Peyer's patch (tissue), 4 donors: ENCODE results near the gene LPIN2. TPM values are rescaled to one million over a fixed set of nuclear protein-coding genes. Genes with fewer than 3 reads are reported as not detected.

ENCODE experiments used
- DNase-seq, 3 donors: peaks; one replicate each; pipeline ENCODE4 v3.0.0-alpha.2; 2017 to 2019
- H3K27ac ChIP-seq, 4 donors: fragments of 200-600 bp; sonication (generic); one replicate each; pipeline ENCODE4 v1.5.1; 2016 to 2019
- H3K27me3 ChIP-seq, 2 donors: fragments of 200-600 bp; sonication (generic); one replicate each; pipeline ENCODE4 v1.5.1; 2019
- H3K36me3 ChIP-seq, 3 donors: fragments of 200-600 bp; sonication (generic); one replicate each; pipeline ENCODE4 v1.5.1; 2016 to 2019
- H3K4me1 ChIP-seq, 4 donors: fragments of 200-600 bp; sonication (generic); one replicate each; pipeline ENCODE4 v1.5.1; 2016 to 2019
- H3K4me3 ChIP-seq, 4 donors: fragments of 200-600 bp; sonication (generic); 1 replicate in 3 of 4; 2 replicates in 1 of 4; pipeline ENCODE4 v1.5.1; 2016 to 2019; ENCODE audit warnings: mild to moderate bottlenecking in 1 of 4
- H3K9me3 ChIP-seq, 4 donors: fragments of 200-600 bp; sonication (generic); one replicate each; pipeline ENCODE4 v1.5.1; 2016 to 2019; ENCODE audit warnings: mild to moderate bottlenecking in 1 of 4
- CTCF ChIP-seq, 6 experiments: fragments of 450-650 bp in 4 of 6; fragments of 200-600 bp in 2 of 6; sonication (generic) in 1 of 6; IDR thresholded peaks; one replicate each; pipeline ENCODE4 v1.5.1; 2017 to 2019; ENCODE audit warnings: antibody characterized with exemption in 6 of 6, mild to moderate bottlenecking in 3 of 6, moderate library complexity in 1 of 6
- POLR2A ChIP-seq, 2 donors: fragments of 450-650 bp; IDR thresholded peaks; one replicate each; pipeline ENCODE4 v1.5.1; 2017; ENCODE audit warnings: antibody characterized with exemption in 2 of 2, mild to moderate bottlenecking in 2 of 2, moderate library complexity in 2 of 2
- total RNA-seq, 4 donors: library from RNA; depleted of rRNA; stranded (reverse); fragments of >200 nt; gene quantifications; one replicate each; pipeline ENCODE4 v1.1.0, GENCODE V29; 2016

The LPIN2 gene
- total RNA-seq, 4 donors from 2014 or later: 29.7 to 178 (median 133) TPM

- Histone ChIP-seq H3K4me1 (peaks cover 0 to 12% (median 0%) of the 10 kb centered on the region in 4 donors), H3K36me3 (no peaks in the 10 kb centered on the region), H3K27ac (no peak overlapping the region), H3K9me3 (no peaks in the 10 kb centered on the region), H3K27me3 (no peaks in the 10 kb centered on the region), H3K4me3 (no peak overlapping the region)
- TF ChIP-seq POLR2A (IDR thresholded peaks at IDR 0.05): no peak
- no peak for TF ChIP-seq CTCF (IDR thresholded peaks at IDR 0.05)
- DNase-seq: no peak
Observed at GRCh38 chr18:2990956-2991640, 21.8 kb downstream of the LPIN2 start.

- Histone ChIP-seq H3K36me3 (no peaks in the 10 kb centered on the region), H3K4me1 (peaks cover 0 to 32% (median 2%) of the 10 kb centered on the region in 4 donors), H3K4me3 (no peak overlapping the region), H3K27ac (no peak overlapping the region), H3K9me3 (no peaks in the 10 kb centered on the region), H3K27me3 (no peaks in the 10 kb centered on the region)
- no peak for DNase-seq
- TF ChIP-seq CTCF (IDR thresholded peaks at IDR 0.05) (no peak), POLR2A (IDR thresholded peaks at IDR 0.05) (no peak)
Observed at GRCh38 chr18:2987876-2988790, 24.8 kb downstream of the LPIN2 start.

GRCh38 chr18:2986150-2986865 is 26.6 kb downstream of the LPIN2 start:
- H3K4me1 ChIP-seq: peaks cover 0 to 36% (median 6%) of the 10 kb centered on the region in 4 donors
- H3K27ac ChIP-seq: peak overlapping the region; percentile 12 to 86 (median 61)
- TF ChIP-seq POLR2A (IDR thresholded peaks at IDR 0.05) (no peak), CTCF (IDR thresholded peaks at IDR 0.05) (no peak)
- no peak for DNase-seq
- no peak overlapping the region for H3K4me3 ChIP-seq
- no peaks in the 10 kb centered on the region for H3K27me3 ChIP-seq
- no peaks in the 10 kb centered on the region for H3K36me3 ChIP-seq
- H3K9me3 ChIP-seq: no peaks in the 10 kb centered on the region

- peaks cover 0 to 37% (median 8%) of the 10 kb centered on the region in 4 donors for H3K4me1 ChIP-seq
- DNase-seq: no peak
- no peak overlapping the region for H3K4me3 ChIP-seq
- no peaks in the 10 kb centered on the region for H3K36me3 ChIP-seq
- peak; percentile 30 to 84 (median 68) for TF ChIP-seq CTCF (IDR thresholded peaks at IDR 0.05)
- no peak for TF ChIP-seq POLR2A (IDR thresholded peaks at IDR 0.05)
- H3K9me3 ChIP-seq: no peaks in the 10 kb centered on the region
- peak overlapping the region in 3 of 4 donors; percentile 38 to 86 (median 84) for H3K27ac ChIP-seq
- H3K27me3 ChIP-seq: no peaks in the 10 kb centered on the region
Observed at GRCh38 chr18:2985628-2986027, 27.3 kb downstream of the LPIN2 start.

- TF ChIP-seq POLR2A (IDR thresholded peaks at IDR 0.05) (peak in 1 of 2 donors; percentile 73), CTCF (IDR thresholded peaks at IDR 0.05) (peak in 1 of 6 experiments; percentile 9)
- H3K27ac ChIP-seq: peak overlapping the region in 3 of 4 donors; percentile 72 to 86 (median 84)
- H3K9me3 ChIP-seq: no peaks in the 10 kb centered on the region
- no peak overlapping the region for H3K4me3 ChIP-seq
- peak in 2 of 3 donors; percentile 84 to 87 for DNase-seq
- H3K27me3 ChIP-seq: no peaks in the 10 kb centered on the region
- H3K36me3 ChIP-seq: no peaks in the 10 kb centered on the region
- peaks cover 0 to 45% (median 14%) of the 10 kb centered on the region in 4 donors for H3K4me1 ChIP-seq
Observed at GRCh38 chr18:2984703-2985261, 28.2 kb downstream of the LPIN2 start.
